CD4-positive, alpha-beta T cell (primary cell): ENCODE measurements around the gene ANXA4. TPM values are rescaled to one million over a fixed set of nuclear protein-coding genes. Genes with fewer than 3 reads are reported as not detected.

Experiments
- ATAC-seq: fragments of 200-7000 bp; cut with Tn5 transposase; one replicate; pipeline ENCODE4 v1.10.0; 2022; ENCODE audit warnings: mild to moderate bottlenecking; ENCODE audit not compliant: poor library complexity
- CTCF ChIA-PET: fragments of 350-600 bp; sonication (Branson Sonifier 250); formaldehyde crosslinking; loops from one replicate; lab custom pipeline; 2021; ENCODE audit warnings: antibody characterized with exemption, inconsistent platforms; lab: Charles Lee
- POLR2A ChIA-PET: fragments of 350-600 bp; sonication (Branson Sonifier 250); formaldehyde crosslinking; loops from one replicate; lab custom pipeline; 2021; ENCODE audit warnings: antibody characterized with exemption, inconsistent platforms; lab: Charles Lee
- DNase-seq, 14 experiments: peaks; one replicate each; pipeline ENCODE4 v3.0.0-alpha.2; 2013 to 2020; ENCODE audit warnings: mixed read lengths in 2 of 14
- H3K27ac ChIP-seq, 2 donors: one replicate each; pipeline versions ENCODE4 v1.5.1 to v1.7.0; 2013; ENCODE audit warnings: low read length in 2 of 2, low read depth in 1 of 2, mild to moderate bottlenecking in 1 of 2
- H3K27me3 ChIP-seq, 2 experiments: 1 replicate in 1 of 2; 2 replicates in 1 of 2; pipeline versions ENCODE4 v1.6.1 to v1.7.0; 2013; ENCODE audit warnings: low read length in 2 of 2, control low read depth in 1 of 2, mild to moderate bottlenecking in 1 of 2, moderate library complexity in 1 of 2; ENCODE audit not compliant: insufficient read depth in 2 of 2, control insufficient read depth in 1 of 2
- H3K36me3 ChIP-seq: one replicate; pipeline ENCODE4 v1.6.1; 2013; ENCODE audit warnings: low read length, control low read depth; ENCODE audit not compliant: insufficient read depth
- H3K4me1 ChIP-seq: one replicate; pipeline ENCODE4 v1.6.1; 2013; ENCODE audit warnings: low read length, control low read depth; ENCODE audit not compliant: insufficient read depth
- H3K4me3 ChIP-seq: one replicate; pipeline ENCODE4 v1.5.1; 2013; ENCODE audit warnings: mild to moderate bottlenecking, low read length, moderate library complexity
- H3K9me3 ChIP-seq, 2 experiments: 1 replicate in 1 of 2; 2 replicates in 1 of 2; pipeline versions ENCODE4 v1.6.1 to v1.7.0; 2013; ENCODE audit warnings: low read length in 2 of 2, mild to moderate bottlenecking in 2 of 2, control low read depth in 1 of 2, moderate library complexity in 1 of 2; ENCODE audit not compliant: control insufficient read depth in 1 of 2, insufficient read depth in 1 of 2
- H3K27ac Mint-ChIP-seq: one replicate; pipeline ENCODE4 v1.8.0; 2020; ENCODE audit warnings: mixed read lengths
- H3K27me3 Mint-ChIP-seq: one replicate; pipeline ENCODE4 v1.8.0; 2021; ENCODE audit warnings: mixed read lengths
- H3K36me3 Mint-ChIP-seq: one replicate; pipeline ENCODE4 v1.8.0; 2021; ENCODE audit warnings: low read depth, mixed read lengths
- H3K4me1 Mint-ChIP-seq: one replicate; pipeline ENCODE4 v1.8.0; 2021; ENCODE audit warnings: low read depth, mixed read lengths
- H3K4me3 Mint-ChIP-seq: one replicate; pipeline ENCODE4 v1.8.0; 2020; ENCODE audit warnings: mild to moderate bottlenecking, mixed read lengths
- H3K9me3 Mint-ChIP-seq: one replicate; pipeline ENCODE4 v1.8.0; 2020; ENCODE audit warnings: mixed read lengths
- intact Hi-C, 2 experiments: fragments of 100-400 bp; cut with DNase I in 1 of 2; cut with micrococcal nuclease in 1 of 2; formaldehyde crosslinking; loops; one replicate each; pipeline versions ENCODE4 v1.15.1 to v1.9.0; 2023 to 2025; cut with DNase I, micrococcal nuclease
- total RNA-seq, 174 experiments: library from RNA in 2 of 174; stranded (reverse) in 2 of 174; gene quantifications; one replicate each; pipeline ENCODE4 v1.2.3 and lab custom pipeline; 2021 to 2026
- TF ChIP-seq, protein P1 (sequence below): fragments of 200-600 bp; IDR thresholded peaks from one replicate; pipeline ENCODE4 v1.8.0; 2022; ENCODE audit warnings: antibody characterized with exemption, mild to moderate bottlenecking

ANXA4 gene
- total RNA-seq, 2 experiments from 2014 or later: 4.0 to 5.3 TPM

DNA sequence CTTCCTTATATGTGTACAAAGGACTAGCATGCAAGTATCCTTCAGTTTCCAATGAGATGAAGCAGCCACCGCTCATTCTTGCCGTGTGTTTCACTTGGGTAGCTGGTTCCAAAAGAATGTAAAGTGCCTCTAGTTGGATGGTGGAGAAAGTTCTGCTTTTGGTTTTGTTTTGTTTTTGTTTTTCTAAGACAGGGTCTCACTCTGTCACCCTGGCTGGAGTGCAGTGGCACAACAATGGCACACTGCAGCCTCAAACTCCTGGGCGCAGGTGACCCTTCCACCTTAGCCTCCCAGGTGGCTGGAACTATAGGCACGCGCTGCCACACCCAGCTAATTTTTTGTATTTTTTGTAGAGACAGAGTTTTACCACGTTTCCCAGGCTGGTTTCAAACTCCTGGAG is 8.3 kb downstream of the ANXA4 start:
- CTCF ChIA-PET: no interaction called here
- Mint-ChIP-seq H3K9me3 (no peaks in the 10 kb centered on the region), H3K4me1 (peaks cover 5% of the 10 kb centered on the region), H3K27ac (no peak overlapping the region), H3K4me3 (no peak overlapping the region), H3K27me3 (no peaks in the 10 kb centered on the region), H3K36me3 (no peaks in the 10 kb centered on the region)
- no peak for DNase-seq
- intact Hi-C loops: no loop called here
- POLR2A ChIA-PET: no interaction called here
- TF ChIP-seq, protein P1, sequence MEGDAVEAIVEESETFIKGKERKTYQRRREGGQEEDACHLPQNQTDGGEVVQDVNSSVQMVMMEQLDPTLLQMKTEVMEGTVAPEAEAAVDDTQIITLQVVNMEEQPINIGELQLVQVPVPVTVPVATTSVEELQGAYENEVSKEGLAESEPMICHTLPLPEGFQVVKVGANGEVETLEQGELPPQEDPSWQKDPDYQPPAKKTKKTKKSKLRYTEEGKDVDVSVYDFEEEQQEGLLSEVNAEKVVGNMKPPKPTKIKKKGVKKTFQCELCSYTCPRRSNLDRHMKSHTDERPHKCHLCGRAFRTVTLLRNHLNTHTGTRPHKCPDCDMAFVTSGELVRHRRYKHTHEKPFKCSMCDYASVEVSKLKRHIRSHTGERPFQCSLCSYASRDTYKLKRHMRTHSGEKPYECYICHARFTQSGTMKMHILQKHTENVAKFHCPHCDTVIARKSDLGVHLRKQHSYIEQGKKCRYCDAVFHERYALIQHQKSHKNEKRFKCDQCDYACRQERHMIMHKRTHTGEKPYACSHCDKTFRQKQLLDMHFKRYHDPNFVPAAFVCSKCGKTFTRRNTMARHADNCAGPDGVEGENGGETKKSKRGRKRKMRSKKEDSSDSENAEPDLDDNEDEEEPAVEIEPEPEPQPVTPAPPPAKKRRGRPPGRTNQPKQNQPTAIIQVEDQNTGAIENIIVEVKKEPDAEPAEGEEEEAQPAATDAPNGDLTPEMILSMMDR: no peak
- no peaks in the 10 kb centered on the region for H3K9me3 ChIP-seq
- H3K27ac ChIP-seq: no peak overlapping the region
- no peak for ATAC-seq
- no peak overlapping the region for H3K4me3 ChIP-seq
- H3K36me3 ChIP-seq: no peaks in the 10 kb centered on the region
- no peaks in the 10 kb centered on the region for H3K27me3 ChIP-seq
- peaks cover 1% of the 10 kb centered on the region for H3K4me1 ChIP-seq

- H3K27ac Mint-ChIP-seq: no peak overlapping the region
- no peak overlapping the region for H3K4me3 ChIP-seq
Measured at GRCh38 chr2:69753659-69754363, 11.9 kb downstream of the ANXA4 start.

GRCh38 chr2:69754633-69755032 is 12.7 kb downstream of the ANXA4 start:
- H3K27me3 ChIP-seq: no peaks in the 10 kb centered on the region
- no peaks in the 10 kb centered on the region for H3K36me3 Mint-ChIP-seq
- no peak overlapping the region for H3K27ac Mint-ChIP-seq
- intact Hi-C loops: no loop called here
- H3K4me1 Mint-ChIP-seq: peaks cover 5% of the 10 kb centered on the region
- H3K27me3 Mint-ChIP-seq: no peaks in the 10 kb centered on the region
- no peak overlapping the region for H3K27ac ChIP-seq
- TF ChIP-seq, protein P1: no peak
- no peak overlapping the region for H3K4me3 ChIP-seq
- CTCF ChIA-PET: no interaction called here
- DNase-seq (no peak), ATAC-seq (no peak)
- H3K36me3 ChIP-seq: no peaks in the 10 kb centered on the region
- H3K9me3 Mint-ChIP-seq: no peaks in the 10 kb centered on the region
- H3K4me3 Mint-ChIP-seq: no peak overlapping the region
- H3K4me1 ChIP-seq: peaks cover 3% of the 10 kb centered on the region
- POLR2A ChIA-PET: no interaction called here
- H3K9me3 ChIP-seq: no peaks in the 10 kb centered on the region

More at GRCh38 chr2:69753659-69754363, 11.9 kb downstream of the ANXA4 start:
- no peak for ATAC-seq
- ChIA-PET POLR2A (no interaction called here), CTCF (no interaction called here)
- no peaks in the 10 kb centered on the region for H3K27me3 Mint-ChIP-seq
- Histone ChIP-seq H3K36me3 (no peaks in the 10 kb centered on the region), H3K4me1 (peaks cover 3% of the 10 kb centered on the region), H3K27me3 (no peaks in the 10 kb centered on the region), H3K27ac (no peak overlapping the region), H3K9me3 (no peaks in the 10 kb centered on the region)
- no peaks in the 10 kb centered on the region for H3K9me3 Mint-ChIP-seq
- H3K36me3 Mint-ChIP-seq: no peaks in the 10 kb centered on the region
- TF ChIP-seq, protein P1: no peak
- H3K4me3 Mint-ChIP-seq: no peak overlapping the region
- intact Hi-C loops: no loop called here
- no peak for DNase-seq
- peaks cover 5% of the 10 kb centered on the region for H3K4me1 Mint-ChIP-seq
